Measurements from ENCODE around the gene RASSF4. TPM values are rescaled to one million over a fixed set of nuclear protein-coding genes. Genes with fewer than 3 reads are reported as not detected.

Gene RASSF4
- total RNA-seq, 4 donors from 2014 or later: 27.6 to 41.5 (median 32.7) TPM

- Histone ChIP-seq H3K27ac (replicated peaks in 1 of 4) (no peak overlapping the region), H3K4me1 (no peaks in the 10 kb centered on the region), H3K4me3 (no peak overlapping the region), H3K36me3 (no peaks in the 10 kb centered on the region), H3K9me3 (no peaks in the 10 kb centered on the region), H3K27me3 (no peaks in the 10 kb centered on the region)
- intact Hi-C loops (cut with DNase I): no loop called here
- WGBS: 94% methylated on average over 5 of the region's 5 CpGs
- TF ChIP-seq POLR2A (IDR thresholded peaks at IDR 0.05; ENCODE audit: low read depth): no peak
- TF ChIP-seq POLR2AphosphoS5 (IDR thresholded peaks at IDR 0.05): no peak
- TF ChIP-seq EP300 (IDR thresholded peaks at IDR 0.05): no peak
- TF ChIP-seq CTCF (IDR thresholded peaks at IDR 0.05): no peak
- no peak for DNase-seq (ENCODE audit: extremely low spot score)
Observed at GRCh38 chr10:44921061-44921460, 38.5 kb upstream of the RASSF4 start.

DNA sequence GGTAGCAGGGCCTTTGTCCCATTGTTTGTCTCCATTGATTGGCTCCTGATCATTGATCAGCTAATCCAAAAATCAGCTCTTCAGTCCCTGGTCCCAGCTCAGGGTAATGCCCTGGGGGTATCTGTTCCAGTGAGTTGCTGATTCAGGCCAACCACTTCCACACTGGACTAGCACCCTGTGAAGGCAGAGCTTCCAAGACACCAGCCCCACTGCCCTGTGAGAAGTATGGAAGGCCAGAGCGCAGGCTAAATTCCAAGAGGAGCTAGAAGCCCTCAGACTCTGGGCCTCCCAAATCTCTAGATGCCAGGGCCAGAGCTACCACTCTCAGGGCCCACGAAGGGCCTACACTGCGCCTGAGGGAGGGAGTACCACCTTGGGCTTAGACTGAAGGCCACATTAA is 38.1 kb upstream of the RASSF4 start:
- no peak for DNase-seq (ENCODE audit: extremely low spot score)
- Histone ChIP-seq H3K9me3 (no peaks in the 10 kb centered on the region), H3K27ac (replicated peaks in 1 of 4) (no peak overlapping the region), H3K36me3 (no peaks in the 10 kb centered on the region), H3K27me3 (no peaks in the 10 kb centered on the region), H3K4me1 (no peaks in the 10 kb centered on the region), H3K4me3 (no peak overlapping the region)
- intact Hi-C loops (cut with DNase I): no loop called here
- WGBS: 100% methylated on average over 2 of the region's 3 CpGs
- no peak for TF ChIP-seq POLR2A (IDR thresholded peaks at IDR 0.05; ENCODE audit: low read depth)
- no peak for TF ChIP-seq POLR2AphosphoS5 (IDR thresholded peaks at IDR 0.05)
- no peak for TF ChIP-seq EP300 (IDR thresholded peaks at IDR 0.05)
- TF ChIP-seq CTCF (IDR thresholded peaks at IDR 0.05): no peak

DNA sequence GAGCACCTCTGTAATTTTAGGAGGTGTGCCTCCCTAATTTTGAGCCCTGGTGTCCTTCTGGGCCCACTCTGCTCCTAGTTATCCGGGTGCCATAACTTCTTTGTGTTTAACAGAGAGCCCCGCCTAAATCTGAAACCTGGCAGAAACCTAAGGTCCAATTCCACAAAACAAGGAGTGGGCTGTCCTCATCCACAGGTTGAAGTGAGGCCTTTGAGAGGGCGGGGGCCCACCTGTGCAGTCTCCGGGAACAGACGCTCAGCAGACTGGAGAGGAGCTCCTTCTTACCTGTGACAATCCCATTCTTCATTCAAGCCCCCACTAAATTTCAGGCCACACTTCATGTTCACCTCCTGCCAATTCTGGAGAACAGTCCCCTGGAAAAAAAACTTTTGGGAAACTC is 37.6 kb upstream of the RASSF4 start:
- intact Hi-C loops (cut with DNase I): no loop called here

GRCh38 chr10:44922796-44923545 is 36.6 kb upstream of the RASSF4 start:
- Histone ChIP-seq H3K27ac (replicated peaks in 1 of 4) (no peak overlapping the region), H3K36me3 (no peaks in the 10 kb centered on the region), H3K27me3 (no peaks in the 10 kb centered on the region), H3K4me1 (peaks cover 0 to 9% (median 0%) of the 10 kb centered on the region in 4 donors), H3K9me3 (no peaks in the 10 kb centered on the region), H3K4me3 (no peak overlapping the region)
- DNase-seq (ENCODE audit: extremely low spot score): no peak
- intact Hi-C loops (cut with DNase I): no loop called here
- TF ChIP-seq CTCF (IDR thresholded peaks at IDR 0.05) (no peak), POLR2AphosphoS5 (IDR thresholded peaks at IDR 0.05) (no peak), POLR2A (IDR thresholded peaks at IDR 0.05; ENCODE audit: low read depth) (no peak), EP300 (IDR thresholded peaks at IDR 0.05) (no peak)
- WGBS: 93% methylated on average over 6 of the region's 7 CpGs

More for the DNA sequence above, 37.6 kb upstream of the RASSF4 start:
- no peaks in the 10 kb centered on the region for H3K27me3 ChIP-seq
- H3K27ac ChIP-seq (replicated peaks in 1 of 4): no peak overlapping the region
- H3K4me1 ChIP-seq: peaks cover 0 to 4% (median 0%) of the 10 kb centered on the region in 4 donors
- H3K36me3 ChIP-seq: no peaks in the 10 kb centered on the region
- no peak for TF ChIP-seq POLR2AphosphoS5 (IDR thresholded peaks at IDR 0.05)
- TF ChIP-seq POLR2A (IDR thresholded peaks at IDR 0.05; ENCODE audit: low read depth): no peak
- no peak for TF ChIP-seq CTCF (IDR thresholded peaks at IDR 0.05)
- TF ChIP-seq EP300 (IDR thresholded peaks at IDR 0.05): no peak
- WGBS: 93% methylated on average over 5 of the region's 5 CpGs
- DNase-seq (ENCODE audit: extremely low spot score): no peak
- no peaks in the 10 kb centered on the region for H3K9me3 ChIP-seq
- H3K4me3 ChIP-seq: no peak overlapping the region
